ENCODE data around the gene MYO5A.
"Not testable (repeated sequence)": the region's sequence is repeated elsewhere in the genome, so short reads cannot be mapped to it uniquely, and the experiment has no call there.

MYO5A gene

DNA sequence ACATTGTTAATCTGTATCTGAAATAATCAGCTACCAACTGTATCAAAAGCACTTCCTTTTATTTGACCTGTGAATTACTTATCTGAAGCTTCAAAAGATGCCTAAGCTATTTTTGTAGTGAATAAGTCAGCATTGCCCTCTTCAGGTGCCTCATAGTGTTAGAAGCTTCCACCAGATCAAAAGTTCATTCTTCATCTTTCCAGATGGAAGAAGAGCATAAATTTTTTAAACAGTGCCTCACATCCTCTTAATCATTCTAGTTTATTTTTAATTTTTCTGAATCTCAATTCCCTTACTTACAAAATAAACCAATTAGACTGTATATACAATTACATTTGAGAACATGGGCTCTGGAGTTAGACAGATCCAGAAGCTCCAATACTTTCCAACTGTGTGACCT is 65.0 kb downstream of the MYO5A start:
- DNase-seq (ENCODE audit: low read depth): no peak

DNA sequence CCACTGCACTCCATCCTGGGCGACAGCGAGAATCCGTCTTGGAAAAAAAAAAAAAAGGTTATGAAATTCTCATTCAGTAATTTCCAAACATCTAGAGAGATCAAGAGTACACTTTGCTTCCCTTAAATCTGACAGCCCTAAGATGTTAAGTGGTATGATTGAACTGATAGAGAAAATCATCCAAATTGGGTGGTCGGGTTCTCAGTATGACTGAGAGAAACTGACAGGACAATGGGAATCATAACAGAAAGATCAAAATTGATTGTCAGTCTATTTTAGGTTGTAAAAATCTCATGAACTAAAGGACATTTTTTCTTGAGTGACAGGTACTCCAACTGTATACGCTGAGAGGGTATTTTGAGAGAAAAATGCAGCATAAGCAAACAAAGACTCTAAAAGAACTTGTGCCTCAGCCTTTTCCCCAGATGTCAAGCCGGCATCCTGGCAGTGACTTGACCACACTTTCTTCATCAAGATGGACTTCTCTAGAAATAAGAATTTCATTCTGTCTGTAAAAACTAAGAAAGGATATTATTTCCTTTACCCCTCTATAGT is 65.8 kb downstream of the MYO5A start:
- DNase-seq (ENCODE audit: low read depth): no peak

DNA sequence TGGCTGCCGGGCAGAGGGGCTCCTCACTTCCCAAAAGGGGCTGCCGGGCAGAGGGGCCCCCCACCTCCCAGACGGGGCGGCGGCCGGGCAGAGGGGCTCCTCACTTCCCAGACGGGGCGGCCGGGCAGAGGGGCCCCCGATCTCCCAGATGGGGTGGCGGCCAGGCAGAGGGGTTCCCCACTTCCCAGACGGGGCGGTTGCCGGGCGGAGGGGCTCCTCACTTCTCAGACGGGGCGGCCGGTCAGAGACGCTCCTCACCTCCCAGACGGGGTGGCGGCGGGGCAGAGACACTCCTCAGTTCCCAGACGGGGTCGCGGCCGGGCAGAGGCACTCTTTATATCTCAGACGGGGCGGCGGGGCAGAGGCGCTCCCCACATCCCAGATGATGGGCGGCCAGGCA is 69.0 kb downstream of the MYO5A start:
- DNase-seq (ENCODE audit: low read depth): not testable (repeated sequence)

DNA sequence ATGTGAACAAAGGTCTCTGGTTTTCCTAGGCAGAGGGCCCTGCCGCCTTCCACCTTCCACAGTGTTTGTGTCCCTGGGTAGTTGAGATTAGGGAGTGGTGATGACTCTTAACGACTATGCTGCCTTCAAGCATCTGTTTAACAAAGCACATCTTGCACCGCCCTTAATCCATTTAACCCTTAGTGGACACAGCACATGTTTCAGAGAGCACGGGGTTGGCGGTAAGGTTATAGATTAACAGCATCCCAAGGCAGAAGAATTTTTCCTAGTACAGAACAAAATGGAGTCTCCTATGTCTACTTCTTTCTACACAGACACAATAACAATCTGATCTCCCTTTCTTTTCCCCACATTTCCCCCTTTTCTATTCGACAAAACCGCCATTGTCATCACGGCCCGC is 69.4 kb downstream of the MYO5A start:
- not testable (repeated sequence) for DNase-seq (ENCODE audit: low read depth)

DNA sequence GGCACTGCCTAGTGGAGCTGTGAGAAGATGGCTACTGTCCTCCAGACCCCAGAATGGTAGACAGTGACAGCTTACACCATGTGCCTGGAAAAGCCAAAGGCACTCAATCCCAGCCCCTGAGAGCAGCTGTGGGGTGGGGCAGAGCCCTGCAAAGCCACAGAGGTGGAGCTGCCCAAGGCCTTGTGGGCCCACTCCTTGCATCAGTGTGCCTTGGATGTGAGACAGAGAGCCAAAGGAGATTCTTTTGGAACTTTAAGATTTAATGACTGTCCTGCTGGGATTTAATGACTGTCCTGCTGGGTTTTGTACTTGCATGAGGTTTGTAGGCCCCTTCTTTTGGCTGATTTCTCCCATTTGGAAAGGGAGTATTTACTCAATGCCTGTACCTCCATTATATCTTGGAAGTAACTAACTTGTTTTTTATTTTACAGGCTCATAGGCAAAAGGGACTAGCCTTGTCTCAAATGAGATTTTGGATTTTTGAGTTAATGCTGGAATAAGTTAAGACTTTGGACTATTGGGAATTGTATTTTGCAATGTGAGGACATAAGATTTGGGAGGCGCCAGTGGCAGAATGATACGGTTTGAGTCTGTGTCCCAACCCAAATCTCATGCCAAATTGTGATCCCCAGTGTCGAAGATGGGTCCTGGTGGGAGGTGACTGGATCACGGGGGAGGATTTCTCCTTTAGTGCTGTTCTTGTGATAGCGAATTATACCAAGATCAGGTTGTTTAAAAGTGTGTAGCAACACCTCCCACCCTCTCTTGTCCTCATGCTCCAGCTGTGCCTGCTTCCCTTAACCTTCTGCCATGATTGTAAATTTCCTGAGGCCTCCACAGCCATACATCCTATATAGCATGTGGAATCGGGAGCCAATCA is 80.4 kb downstream of the MYO5A start:
- no peak for DNase-seq (ENCODE audit: low read depth)

DNA sequence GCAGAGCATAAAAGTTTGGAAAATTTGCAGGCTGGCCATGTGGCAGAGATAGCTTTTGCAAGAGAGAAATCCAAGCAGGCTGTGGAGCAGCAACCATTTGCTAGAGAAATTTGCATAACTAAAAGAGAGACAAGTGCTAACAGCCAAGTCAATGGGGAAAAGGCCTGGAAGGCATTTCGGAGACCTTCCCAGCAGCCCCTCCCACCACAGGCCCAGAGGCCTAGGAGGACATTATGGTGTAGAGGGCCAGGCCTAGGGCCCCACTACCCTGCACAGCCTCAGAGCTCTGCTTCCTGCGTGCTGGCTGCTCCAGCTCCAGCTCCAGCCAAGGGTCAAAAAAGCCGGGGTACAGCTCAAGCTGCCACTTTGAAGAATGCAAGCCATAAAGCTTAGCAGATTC is 82.7 kb downstream of the MYO5A start:
- no peak for DNase-seq (ENCODE audit: low read depth)

DNA sequence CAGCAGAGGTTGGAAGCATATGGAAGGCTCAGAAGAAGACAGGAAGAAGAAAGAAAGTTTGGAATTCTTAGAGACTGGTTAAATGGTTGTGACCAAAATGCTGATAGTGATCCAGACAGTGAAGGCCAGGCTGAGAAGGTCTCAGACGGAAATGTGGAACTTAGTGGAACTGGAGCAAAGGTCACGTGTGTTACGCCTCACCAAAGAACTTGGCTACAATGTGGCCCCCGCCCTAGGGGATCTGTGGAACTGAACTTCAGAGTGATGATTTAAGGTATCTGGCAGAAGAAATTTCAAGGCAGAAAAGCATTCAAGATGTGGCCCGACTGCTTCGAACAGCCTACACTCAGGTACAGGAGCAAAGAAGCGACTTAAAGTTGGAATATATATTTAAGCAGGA is 83.1 kb downstream of the MYO5A start:
- no peak for DNase-seq (ENCODE audit: low read depth)

DNA sequence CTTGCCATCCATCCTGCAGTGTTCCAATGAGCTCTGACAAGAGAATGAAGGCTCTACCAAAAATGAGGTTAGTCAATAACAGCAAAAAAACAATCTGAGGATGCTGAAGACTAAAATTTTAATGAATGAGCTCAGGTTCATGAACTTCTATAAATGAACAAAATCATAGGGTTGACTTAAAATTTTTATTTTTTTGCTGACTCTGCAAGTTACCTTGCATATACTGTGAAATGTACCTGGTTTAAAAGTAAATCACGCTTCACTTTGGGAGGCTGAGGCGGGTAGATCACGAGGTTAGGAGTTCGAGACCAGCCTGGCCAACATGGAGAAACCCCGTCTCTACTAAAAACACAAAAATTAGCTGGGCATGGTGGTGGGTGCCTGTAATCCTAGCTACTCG is 85.5 kb downstream of the MYO5A start:
- not testable (repeated sequence) for DNase-seq (ENCODE audit: low read depth)

DNA sequence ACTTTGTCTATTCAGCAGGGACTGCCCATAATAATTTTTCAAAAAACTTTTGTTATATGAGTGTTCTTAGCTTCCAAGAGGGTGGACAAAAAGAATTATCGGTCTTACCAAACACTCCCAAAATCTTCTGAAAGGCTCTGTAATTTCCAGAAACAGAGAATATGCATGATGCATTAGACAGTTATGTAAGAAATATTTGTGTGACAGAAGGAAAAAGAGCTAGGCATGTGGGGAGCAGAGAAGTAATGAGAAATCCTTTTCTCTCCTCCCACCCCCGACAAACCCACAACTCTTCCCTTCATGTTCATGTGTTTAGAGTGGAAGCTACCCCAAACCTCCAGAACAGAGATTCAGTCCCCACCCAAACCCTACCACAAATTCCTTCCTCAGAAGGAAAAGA is 86.8 kb downstream of the MYO5A start:
- DNase-seq (ENCODE audit: low read depth): no peak

DNA sequence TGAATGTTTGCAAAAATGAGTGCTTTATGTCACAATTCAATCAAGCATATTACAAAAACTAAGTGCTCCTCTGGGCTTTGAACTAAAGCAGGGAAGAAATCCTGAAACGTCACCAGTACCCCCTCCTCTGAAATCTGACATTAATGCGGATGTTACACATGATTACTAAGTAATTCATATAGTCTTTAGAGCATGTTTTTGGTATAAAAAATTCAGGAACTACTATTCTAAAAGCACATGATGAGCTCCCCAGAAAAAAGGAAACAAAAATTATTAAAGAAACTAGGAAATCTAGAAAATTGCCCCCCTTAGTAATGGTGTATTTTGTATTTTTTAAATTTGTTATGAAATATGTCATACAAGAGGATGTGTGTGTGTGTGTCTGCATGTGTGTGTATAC is 87.7 kb downstream of the MYO5A start:
- no peak for DNase-seq (ENCODE audit: low read depth)

DNA sequence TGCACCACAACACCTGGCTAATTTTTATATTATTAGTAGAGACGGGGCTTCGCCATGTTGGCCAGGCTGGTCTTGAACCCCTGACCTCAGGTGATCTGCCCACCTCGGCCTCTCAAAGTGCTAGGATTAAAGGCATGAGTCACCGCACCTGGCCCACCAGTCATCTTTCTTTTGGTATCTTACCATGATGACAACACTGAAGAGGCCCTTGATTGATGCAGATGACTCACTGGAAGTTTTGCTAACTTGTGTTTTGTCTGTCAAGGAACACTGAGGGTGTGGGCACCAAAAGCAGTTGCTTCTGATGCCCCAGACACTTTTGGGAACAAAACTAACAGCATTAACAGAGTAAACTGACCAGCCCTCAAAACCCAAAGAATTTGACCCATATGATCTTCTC is 88.3 kb downstream of the MYO5A start:
- DNase-seq (ENCODE audit: low read depth): peak; percentile 31

DNA sequence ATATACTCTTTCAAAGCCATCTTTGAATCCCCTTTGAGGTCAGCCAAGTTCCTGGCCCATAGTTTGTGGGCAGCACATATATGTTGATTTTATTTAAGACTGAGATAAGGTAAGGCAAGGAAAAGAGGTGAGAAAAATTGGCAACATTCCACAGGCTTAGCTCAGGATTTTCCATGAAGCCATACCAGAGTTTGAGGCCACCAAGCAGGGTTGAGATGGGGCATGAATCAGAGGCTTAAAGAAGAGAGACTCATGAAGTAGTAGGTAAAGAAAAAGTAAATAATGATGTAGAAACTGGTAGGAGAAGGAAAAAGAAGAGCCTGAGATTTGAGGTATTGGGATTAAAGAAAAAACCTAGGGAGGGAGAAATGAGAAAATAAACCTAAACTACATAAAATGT is 89.2 kb downstream of the MYO5A start:
- no peak for DNase-seq (ENCODE audit: low read depth)

DNA sequence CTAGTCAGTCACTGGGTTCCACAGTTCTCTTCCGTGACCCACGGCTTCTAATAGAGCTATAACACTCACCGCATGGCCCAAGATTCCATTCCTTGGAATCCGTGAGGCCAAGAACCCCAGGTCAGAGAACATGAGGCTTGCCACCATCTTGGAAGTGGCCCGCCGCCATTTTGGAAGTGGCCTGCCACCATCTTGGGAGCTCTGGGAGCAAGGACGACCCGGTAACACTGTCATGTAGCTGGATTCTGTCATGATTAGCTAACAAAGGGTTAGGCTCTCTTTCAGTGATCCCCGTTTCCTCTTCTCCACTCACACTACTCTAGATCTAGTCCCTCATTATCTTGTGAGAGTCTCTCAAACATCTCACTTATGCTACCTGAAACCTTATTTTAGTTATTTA is 89.6 kb downstream of the MYO5A start:
- not testable (repeated sequence) for DNase-seq (ENCODE audit: low read depth)

DNA sequence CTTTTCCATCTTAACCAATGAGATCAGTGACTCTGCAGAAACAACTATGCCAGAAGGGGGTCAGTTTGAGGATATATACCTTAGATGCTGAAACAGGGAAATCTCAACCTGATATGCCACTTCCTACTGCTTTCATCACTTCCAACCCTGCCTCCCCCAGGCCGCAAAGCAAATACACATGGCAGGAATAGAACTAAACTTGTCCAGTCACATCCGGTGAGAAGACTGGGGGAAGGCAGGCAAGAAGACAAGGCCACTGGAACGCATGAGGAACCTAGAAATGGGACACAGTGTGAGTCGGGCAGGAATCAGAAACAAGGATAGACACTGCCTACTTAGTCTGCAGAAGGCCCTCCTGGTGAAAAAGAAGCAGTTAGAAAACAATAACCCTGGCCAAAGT is 90.6 kb downstream of the MYO5A start:
- DNase-seq (ENCODE audit: low read depth): no peak

DNA sequence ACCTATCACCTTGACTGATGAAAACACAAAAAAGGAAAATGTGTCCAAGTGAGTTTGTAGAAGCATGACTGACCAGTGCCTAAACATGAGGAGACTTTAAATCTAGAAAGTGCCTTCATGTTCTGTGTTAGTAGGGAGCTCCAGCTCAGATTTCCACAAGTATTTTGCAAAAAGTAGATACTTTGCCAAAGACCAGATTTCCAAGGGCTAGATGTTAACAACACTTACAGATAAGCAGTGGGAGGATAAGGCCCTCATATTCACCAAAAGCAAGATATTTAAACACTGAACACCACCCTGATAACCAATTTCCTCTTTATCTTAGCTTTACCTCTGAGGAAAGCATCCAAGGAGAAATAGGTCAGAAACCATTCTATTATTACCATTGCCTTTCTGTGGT is 91.0 kb downstream of the MYO5A start:
- DNase-seq (ENCODE audit: low read depth): no peak

DNA sequence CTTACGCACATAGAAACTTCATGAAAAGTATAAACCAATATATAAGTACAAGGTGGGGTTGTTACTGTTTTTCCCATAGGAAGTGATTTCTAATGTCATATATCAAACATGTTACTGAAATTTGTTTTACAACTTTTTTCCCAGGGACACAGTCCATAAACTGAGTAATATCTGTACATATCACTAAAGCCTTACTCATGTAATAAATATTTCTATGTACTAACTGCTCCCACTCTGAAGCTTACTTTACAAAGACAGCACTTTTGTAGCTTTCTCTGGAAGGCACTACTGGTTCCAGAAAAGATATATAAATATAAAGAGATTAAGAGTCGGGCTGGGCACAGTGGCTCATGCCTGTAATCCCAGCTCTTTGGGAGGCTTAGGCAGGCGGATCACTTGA is 91.7 kb downstream of the MYO5A start:
- no peak for DNase-seq (ENCODE audit: low read depth)

DNA sequence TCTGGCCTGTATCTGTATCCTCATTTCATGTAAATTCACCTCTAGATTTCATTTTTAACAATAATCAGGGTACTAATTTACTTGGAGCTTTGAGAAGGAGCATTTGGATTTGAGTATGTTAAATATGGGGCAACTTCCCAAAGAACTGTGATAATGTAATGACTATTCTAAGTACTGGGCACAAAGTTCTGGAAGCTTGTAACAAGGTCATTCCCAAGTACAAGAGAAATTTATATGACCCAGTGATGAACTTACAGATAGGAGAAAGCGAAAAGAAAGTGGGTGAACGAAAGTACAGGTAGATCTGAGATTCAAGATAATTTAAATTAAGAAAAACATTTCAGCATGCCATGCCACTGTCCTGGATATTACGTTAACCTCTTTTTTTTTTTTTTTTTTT is 93.8 kb downstream of the MYO5A start:
- no peak for DNase-seq (ENCODE audit: low read depth)

DNA sequence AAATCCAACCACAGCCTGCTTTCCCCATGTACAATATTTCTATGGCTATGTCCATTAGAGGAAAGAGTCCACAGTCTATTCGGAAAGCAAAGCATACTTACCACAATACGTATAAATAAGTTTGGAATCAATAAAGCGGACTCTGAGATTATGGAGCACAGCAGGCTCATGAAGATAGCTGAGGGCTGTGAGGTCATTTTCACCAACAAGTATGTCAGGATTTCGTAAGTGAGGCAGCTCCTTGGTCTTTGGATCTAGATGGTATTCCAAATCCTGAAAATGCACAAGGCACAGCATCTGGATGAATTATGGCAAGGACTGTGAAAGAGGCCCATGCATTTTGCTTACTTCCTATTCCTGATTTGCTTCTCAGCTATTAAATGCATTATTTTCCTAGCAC is 100.4 kb downstream of the MYO5A start:
- DNase-seq (ENCODE audit: low read depth): no peak

DNA sequence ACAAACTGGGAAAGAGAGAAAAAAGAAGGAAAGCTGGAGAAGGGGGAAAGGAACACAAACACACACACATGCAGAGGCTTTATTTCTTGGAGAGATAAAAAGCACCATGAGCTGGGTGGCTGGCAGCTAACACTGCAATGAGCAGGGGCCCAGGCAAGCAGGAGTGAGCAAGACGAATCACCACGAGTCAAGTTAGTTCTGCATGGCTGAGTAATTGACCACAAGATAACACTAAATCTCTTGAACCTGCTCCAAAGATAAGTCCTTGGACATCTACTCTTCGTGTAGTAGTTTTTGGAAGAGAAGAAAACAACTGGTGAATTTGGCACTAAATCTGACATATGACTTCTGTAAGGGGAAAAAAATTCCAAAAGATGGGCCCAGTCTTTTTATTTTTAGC is 100.9 kb downstream of the MYO5A start:
- no peak for DNase-seq (ENCODE audit: low read depth)

DNA sequence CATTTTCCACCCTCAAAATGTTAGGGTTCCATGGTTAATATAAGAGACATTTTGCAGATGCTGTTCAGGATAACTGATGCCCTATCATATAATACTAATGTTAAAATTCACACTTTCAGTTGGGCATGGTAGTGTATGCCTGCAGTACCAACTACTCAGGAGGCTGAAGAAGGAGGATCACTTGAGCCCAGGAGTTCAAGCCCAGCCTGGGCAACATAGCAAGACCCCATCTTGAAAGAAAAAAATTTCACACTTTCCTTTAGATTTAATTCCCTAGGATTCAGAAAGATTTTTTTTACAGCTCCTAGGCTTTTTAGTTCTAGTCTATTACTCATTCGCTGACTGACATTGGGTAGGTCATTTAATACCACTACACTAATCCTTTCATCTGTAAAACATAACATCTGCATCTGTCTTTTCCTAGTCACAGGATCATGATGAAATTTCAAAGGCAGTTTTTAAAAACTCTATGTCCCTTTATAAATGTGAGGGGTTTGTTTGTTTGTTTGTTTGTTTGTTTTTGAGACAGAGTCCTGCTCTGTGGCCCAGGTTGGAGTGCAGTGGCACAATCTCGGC is 103.7 kb downstream of the MYO5A start:
- DNase-seq (ENCODE audit: low read depth): no peak

DNA sequence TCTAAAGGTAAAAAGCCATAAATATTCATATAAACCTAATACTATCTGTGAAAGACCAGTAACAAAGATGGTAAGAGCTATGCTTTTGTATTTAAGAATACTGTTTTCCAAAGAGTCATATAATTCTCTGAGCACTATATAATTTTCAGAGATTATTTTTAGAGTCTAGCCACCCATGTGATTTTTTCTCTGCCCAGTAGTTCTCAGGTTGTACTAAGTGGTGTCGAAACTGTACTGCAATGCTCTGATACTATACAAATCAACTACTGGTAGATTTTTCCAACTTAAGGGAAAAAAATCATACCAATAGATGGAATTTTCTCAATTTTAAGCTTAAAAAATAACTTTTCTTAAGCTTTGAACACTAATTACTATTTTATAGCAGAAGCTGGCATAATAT is 104.8 kb downstream of the MYO5A start:
- no peak for DNase-seq (ENCODE audit: low read depth)

DNA sequence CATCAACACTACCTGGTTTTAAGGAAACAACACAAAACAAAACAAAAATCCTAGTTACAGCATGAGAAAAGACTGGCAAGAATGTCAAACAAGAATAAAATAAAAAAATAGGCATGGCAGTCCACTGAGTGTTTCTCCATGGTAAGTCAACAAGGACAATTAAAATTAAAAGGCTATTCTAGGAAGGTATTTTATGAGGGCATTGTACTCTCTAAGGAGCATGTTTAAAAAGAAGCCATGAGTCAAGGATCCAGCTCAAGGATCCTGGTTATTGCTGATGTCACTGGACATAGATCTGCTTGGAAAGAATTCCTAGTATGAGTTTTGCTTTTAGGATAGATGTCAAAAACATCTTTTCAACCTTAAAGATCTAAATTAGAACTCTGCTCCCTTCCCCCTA is 106.7 kb downstream of the MYO5A start:
- no peak for DNase-seq (ENCODE audit: low read depth)

DNA sequence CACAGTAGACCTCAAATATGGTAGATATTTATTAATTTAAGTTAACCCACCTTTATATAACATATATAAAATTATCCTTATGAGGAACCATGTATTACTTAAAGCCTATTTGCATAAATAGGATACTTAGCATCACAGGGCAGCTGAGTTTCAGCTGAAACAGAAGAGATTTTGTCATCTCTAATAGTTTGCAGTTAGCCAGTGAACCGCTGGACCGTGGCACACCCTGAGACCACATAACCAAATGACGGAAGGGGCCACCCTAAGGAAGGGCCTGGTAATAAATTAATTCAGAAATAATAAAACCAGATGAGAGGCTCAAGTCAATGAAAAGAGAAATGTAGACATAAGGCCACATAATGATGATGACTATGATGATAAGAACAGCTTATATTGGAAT is 107.7 kb downstream of the MYO5A start:
- DNase-seq (ENCODE audit: low read depth): no peak

DNA sequence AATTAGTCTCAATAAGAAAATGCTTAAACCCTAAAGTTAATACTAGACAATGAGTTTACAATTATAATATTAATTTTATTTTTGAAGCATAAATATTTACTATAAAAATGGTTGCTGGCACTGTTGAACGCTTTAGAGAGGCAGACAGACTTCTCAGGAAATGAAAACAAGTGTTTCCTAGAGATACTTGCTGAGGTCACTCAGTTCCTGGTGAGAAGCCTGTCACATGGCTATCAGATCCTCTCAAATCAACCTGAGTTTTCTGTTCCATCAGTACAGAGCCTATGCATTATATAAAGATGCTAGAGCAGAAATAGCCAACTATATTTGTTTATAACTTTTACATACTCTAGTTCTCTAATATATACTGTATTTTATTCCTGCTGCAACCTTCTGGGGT is 109.2 kb downstream of the MYO5A start:
- no peak for DNase-seq (ENCODE audit: low read depth)
